Muscle of leg (tissue), 11 donors: ENCODE data around the gene CORO2B. TPM values are rescaled to one million over a fixed set of nuclear protein-coding genes. Genes with fewer than 3 reads are reported as not detected.
"Not testable (repeated sequence)": the region's sequence is repeated elsewhere in the genome, so short reads cannot be mapped to it uniquely, and the experiment has no call there.

Source experiments
- DNase-seq: peaks from one replicate; pipeline ENCODE4 v3.0.0; 2013
- H3K27ac ChIP-seq: one replicate; pipeline ENCODE4 v1.5.1; 2013; ENCODE audit warnings: mild to moderate bottlenecking, low read length, control low read depth
- H3K27me3 ChIP-seq: one replicate; pipeline ENCODE4 v1.6.1; 2013; ENCODE audit warnings: low read length; ENCODE audit not compliant: control insufficient read depth, insufficient read depth
- H3K36me3 ChIP-seq: one replicate; pipeline ENCODE4 v1.6.1; 2013; ENCODE audit warnings: low read length; ENCODE audit not compliant: control insufficient read depth, insufficient read depth
- H3K4me1 ChIP-seq: one replicate; pipeline ENCODE4 v1.6.1; 2013; ENCODE audit warnings: low read length; ENCODE audit not compliant: control insufficient read depth, insufficient read depth
- H3K4me3 ChIP-seq: one replicate; pipeline ENCODE4 v1.5.1; 2013; ENCODE audit warnings: low read length, control low read depth
- H3K9me3 ChIP-seq: replicated peaks from 2 replicates; pipeline ENCODE4 v1.6.1; 2013; ENCODE audit warnings: low read depth, low read length; ENCODE audit not compliant: control insufficient read depth
- WGBS: methylation state at CpG from one replicate; pipeline ENCODE4 v1.1.5; 2013; ENCODE audit warnings: missing lambda C conversion rate; ENCODE audit not compliant: insufficient coverage; 5-methylcytosine and 5-hydroxymethylcytosine counted together
- polyA plus RNA-seq, 8 donors: library from polyadenylated mRNA; unstranded; fragments of 120-200 nt; gene quantifications; one replicate each; pipeline versions ENCODE4 v1.2.1 to v1.2.3, GENCODE V29; 2013; ENCODE audit warnings: inconsistent platforms in 1 of 8, low replicate concordance in 1 of 8; ENCODE audit not compliant: insufficient read length in 8 of 8, insufficient read depth in 1 of 8
- total RNA-seq: library from RNA; stranded (reverse); fragments of 120-200 nt; gene quantifications from one replicate; pipeline ENCODE4 v1.2.4, GENCODE V29; 2013

The CORO2B gene
- total and polyA plus RNA-seq, 9 donors: 2.9 to 8.6 (median 5.3) TPM

- Histone ChIP-seq H3K27me3 (peaks cover 2% of the 10 kb centered on the region), H3K4me1 (peaks cover 62% of the 10 kb centered on the region), H3K4me3 (no peak overlapping the region), H3K27ac (peak overlapping the region; percentile 9), H3K36me3 (no peaks in the 10 kb centered on the region), H3K9me3 (no peaks in the 10 kb centered on the region)
- 55% methylated on average over 8 of the region's 14 CpGs for WGBS
- peak; percentile 63 for DNase-seq
Observed at GRCh38 chr15:68598171-68599152, 19.7 kb downstream of the CORO2B start.

GRCh38 chr15:68599153-68599545 is 20.4 kb downstream of the CORO2B start:
- peaks cover 2% of the 10 kb centered on the region for H3K27me3 ChIP-seq
- no peak for DNase-seq
- H3K9me3 ChIP-seq: no peaks in the 10 kb centered on the region
- no peak overlapping the region for H3K4me3 ChIP-seq
- no peaks in the 10 kb centered on the region for H3K36me3 ChIP-seq
- 92% methylated on average over 3 of the region's 6 CpGs for WGBS
- peaks cover 62% of the 10 kb centered on the region for H3K4me1 ChIP-seq
- H3K27ac ChIP-seq: peak overlapping the region; percentile 9

GRCh38 chr15:68599560-68600071 is 20.8 kb downstream of the CORO2B start:
- peaks cover 2% of the 10 kb centered on the region for H3K27me3 ChIP-seq
- H3K36me3 ChIP-seq: no peaks in the 10 kb centered on the region
- H3K4me3 ChIP-seq: no peak overlapping the region
- H3K4me1 ChIP-seq: peaks cover 58% of the 10 kb centered on the region
- WGBS: 35% methylated on average over 5 of the region's 7 CpGs
- no peaks in the 10 kb centered on the region for H3K9me3 ChIP-seq
- DNase-seq: peak; percentile 69
- H3K27ac ChIP-seq: peak overlapping the region; percentile 35

DNA sequence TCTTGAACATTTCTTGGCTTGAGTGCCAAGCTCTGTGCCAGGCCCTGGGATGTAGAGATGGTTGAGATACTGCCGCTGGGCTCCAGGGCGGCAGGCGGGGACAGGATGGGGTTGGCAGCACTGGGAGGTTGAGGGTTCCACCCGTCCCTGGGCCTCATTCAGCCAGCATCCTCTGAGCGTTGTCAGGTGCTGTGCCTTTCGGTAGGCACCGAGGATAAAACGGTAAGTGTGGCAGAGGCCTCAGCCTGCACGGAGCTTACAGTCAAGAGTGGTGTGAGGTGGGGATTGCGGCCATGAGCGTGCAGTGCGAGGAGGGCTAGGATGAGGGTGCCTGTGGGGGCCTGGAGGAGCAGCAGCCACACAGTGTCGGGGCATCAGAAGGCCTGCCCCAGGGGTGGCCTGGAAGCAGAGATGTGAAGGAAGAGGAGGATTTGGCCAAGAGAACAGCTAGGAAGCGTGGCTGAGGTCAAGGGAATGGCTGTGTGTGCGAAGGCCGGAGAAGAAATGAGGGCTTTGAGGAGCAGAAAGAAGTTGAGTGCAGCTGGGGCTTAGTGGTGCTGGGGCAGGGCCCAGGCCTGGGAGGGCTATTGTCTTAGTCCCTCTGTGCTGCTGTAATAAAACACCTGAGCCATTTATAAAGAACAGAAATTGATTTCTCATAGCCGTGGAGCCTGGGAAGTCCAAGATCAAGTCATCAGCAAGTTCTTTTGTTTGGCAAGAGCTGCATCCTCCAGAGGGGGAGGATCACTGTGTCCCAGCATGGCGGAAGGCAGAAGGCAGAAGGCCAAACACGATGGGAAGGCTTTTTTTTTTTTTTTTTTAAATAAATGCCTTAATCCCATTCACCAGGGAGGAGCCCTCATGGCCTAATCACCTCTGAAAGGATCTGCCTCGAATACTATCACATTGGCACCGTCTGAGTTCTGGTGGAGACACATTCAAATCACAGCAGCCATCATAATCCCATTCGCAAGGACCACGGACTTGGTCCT is 22.7 kb downstream of the CORO2B start:
- Histone ChIP-seq H3K36me3 (no peaks in the 10 kb centered on the region), H3K4me1 (peaks cover 57% of the 10 kb centered on the region), H3K4me3 (no peak overlapping the region), H3K27ac (no peak overlapping the region), H3K9me3 (no peaks in the 10 kb centered on the region), H3K27me3 (no peaks in the 10 kb centered on the region)
- no peak for DNase-seq
- 80% methylated on average over 16 of the region's 23 CpGs for WGBS

GRCh38 chr15:68602459-68603215 is 23.8 kb downstream of the CORO2B start:
- DNase-seq: no peak
- Histone ChIP-seq H3K36me3 (no peaks in the 10 kb centered on the region), H3K4me1 (peaks cover 58% of the 10 kb centered on the region), H3K4me3 (no peak overlapping the region), H3K27me3 (no peaks in the 10 kb centered on the region), H3K9me3 (peaks cover 4% of the 10 kb centered on the region), H3K27ac (no peak overlapping the region)
- WGBS: 60% methylated on average over 5 of the region's 11 CpGs

- peaks cover 4% of the 10 kb centered on the region for H3K9me3 ChIP-seq
- no peak for DNase-seq
- H3K27ac ChIP-seq: no peak overlapping the region
- WGBS: 73% methylated on average over 2 of the region's 5 CpGs
- no peak overlapping the region for H3K4me3 ChIP-seq
- peaks cover 58% of the 10 kb centered on the region for H3K4me1 ChIP-seq
- H3K27me3 ChIP-seq: no peaks in the 10 kb centered on the region
- no peaks in the 10 kb centered on the region for H3K36me3 ChIP-seq
Observed at GRCh38 chr15:68603216-68603595, 24.4 kb downstream of the CORO2B start.

- Histone ChIP-seq H3K36me3 (no peaks in the 10 kb centered on the region), H3K27me3 (no peaks in the 10 kb centered on the region), H3K4me3 (no peak overlapping the region), H3K4me1 (peaks cover 57% of the 10 kb centered on the region), H3K27ac (no peak overlapping the region), H3K9me3 (peaks cover 4% of the 10 kb centered on the region)
- no peak for DNase-seq
- 86% methylated on average over 7 of the region's 9 CpGs for WGBS
Observed at GRCh38 chr15:68603951-68604350, 25.2 kb downstream of the CORO2B start.

GRCh38 chr15:68604840-68605478 is 26.2 kb downstream of the CORO2B start:
- 68% methylated on average over 5 of the region's 10 CpGs for WGBS
- H3K4me1 ChIP-seq: peaks cover 53% of the 10 kb centered on the region
- not testable (repeated sequence) for H3K9me3 ChIP-seq, H3K27ac ChIP-seq, H3K4me3 ChIP-seq, H3K27me3 ChIP-seq, H3K36me3 ChIP-seq
- DNase-seq: peak; percentile 93

DNA sequence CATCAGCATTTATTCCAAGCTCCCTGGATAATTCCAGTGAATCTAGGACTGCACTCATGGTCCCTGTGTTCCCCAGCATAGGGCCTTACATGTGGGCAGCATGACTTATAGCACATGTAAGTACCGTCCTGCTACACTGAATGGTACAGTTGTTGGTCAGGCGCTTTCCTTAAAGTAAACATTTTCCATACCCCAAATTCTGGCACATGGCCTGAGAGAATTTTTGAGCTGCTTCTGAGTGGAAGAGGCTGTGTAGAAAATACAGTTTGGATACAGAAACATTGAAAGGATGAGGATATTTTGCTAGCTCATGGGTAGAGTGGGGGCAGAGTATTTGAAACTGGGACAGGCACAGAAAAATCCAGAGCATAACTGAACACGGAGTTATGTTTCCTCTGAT is 27.6 kb downstream of the CORO2B start:
- H3K4me1 ChIP-seq: peaks cover 42% of the 10 kb centered on the region
- H3K9me3 ChIP-seq: peaks cover 4% of the 10 kb centered on the region
- 89% methylated on average over 1 of the region's 3 CpGs for WGBS
- H3K27ac ChIP-seq: no peak overlapping the region
- H3K27me3 ChIP-seq: no peaks in the 10 kb centered on the region
- no peak overlapping the region for H3K4me3 ChIP-seq
- no peak for DNase-seq
- H3K36me3 ChIP-seq: no peaks in the 10 kb centered on the region
